NCI-H2081 (cell line): Measurements from ENCODE around the gene EGR4.

Experiments
- DNase-seq, 2 experiments: peaks; one replicate each; lab custom pipeline; 2025; lab: John Stamatoyannopoulos, UW

The EGR4 gene

GRCh38 chr2:73293534-73294171 lies at the start of gene EGR4:
TSS of gene EGR4 (minus strand) at chr2:73293548. CDS start at chr2:73293317, 231 bp downstream.
- peak; percentile 91 to 95 for DNase-seq

- no peak for DNase-seq
Observed at GRCh38 chr2:73341039-73341438, 47.7 kb upstream of the EGR4 start.

- peak; percentile 88 to 96 for DNase-seq
Observed at GRCh38 chr2:73339201-73339600, 45.9 kb upstream of the EGR4 start.

GRCh38 chr2:73337828-73338227 lies 44.5 kb upstream of the EGR4 start:
- DNase-seq: no peak

GRCh38 chr2:73334620-73335019 lies 41.3 kb upstream of the EGR4 start:
- no peak for DNase-seq

- no peak for DNase-seq
Observed at GRCh38 chr2:73334045-73334444, 40.7 kb upstream of the EGR4 start.

- DNase-seq: peak; percentile 75 to 93
Observed at GRCh38 chr2:73333564-73333963, 40.2 kb upstream of the EGR4 start.

GRCh38 chr2:73324126-73324725 lies 30.9 kb upstream of the EGR4 start:
- DNase-seq: no peak

- DNase-seq: no peak
Observed at GRCh38 chr2:73323551-73323950, 30.2 kb upstream of the EGR4 start.

GRCh38 chr2:73314441-73314840 lies 21.1 kb upstream of the EGR4 start:
- no peak for DNase-seq

- peak; percentile 49 to 75 for DNase-seq
Observed at GRCh38 chr2:73307720-73308119, 14.4 kb upstream of the EGR4 start.

- no peak for DNase-seq
Observed at GRCh38 chr2:73301636-73302035, 8.3 kb upstream of the EGR4 start.

- no peak for DNase-seq
Observed at GRCh38 chr2:73300926-73301325, 7.6 kb upstream of the EGR4 start.

- DNase-seq: no peak
Observed at GRCh38 chr2:73297586-73297985, 4.2 kb upstream of the EGR4 start.

GRCh38 chr2:73297151-73297559 lies 3.8 kb upstream of the EGR4 start:
- peak; percentile 17 to 64 for DNase-seq

GRCh38 chr2:73295751-73296400 lies 2.5 kb upstream of the EGR4 start:
- peak in 1 of 2 experiments; percentile 25 for DNase-seq

GRCh38 chr2:73294239-73294638 lies 891 bp upstream of the EGR4 start:
- no peak for DNase-seq

- DNase-seq: peak; percentile 21 to 24
Observed at GRCh38 chr2:73292906-73293533, 328 bp downstream of the EGR4 start.

GRCh38 chr2:73292316-73292905 lies 937 bp downstream of the EGR4 start:
- no peak for DNase-seq

- DNase-seq: peak; percentile 27 to 32
Observed at GRCh38 chr2:73291461-73292315, 1.7 kb downstream of the EGR4 start.

GRCh38 chr2:73291093-73291460 lies 2.3 kb downstream of the EGR4 start:
- no peak for DNase-seq
